H7 (cell line): ENCODE results near the gene ZNF138. TPM values are rescaled to one million over a fixed set of nuclear protein-coding genes. Genes with fewer than 3 reads are reported as not detected.
"Not testable (repeated sequence)": the region's sequence is repeated elsewhere in the genome, so short reads cannot be mapped to it uniquely, and the experiment has no call there.

Experiments used
- DNase-seq: peaks from one replicate; pipeline ENCODE4 v3.0.0; 2012
- H3K27me3 ChIP-seq: 2 replicates; pipeline ENCODE4 v1.6.0; 2011; ENCODE audit warnings: mild to moderate bottlenecking, low read length; ENCODE audit not compliant: control insufficient read depth, insufficient read depth
- H3K36me3 ChIP-seq: replicated peaks from 2 replicates; pipeline ENCODE4 v1.5.1; 2011; ENCODE audit warnings: low read length; ENCODE audit not compliant: control insufficient read depth, insufficient read depth
- H3K4me3 ChIP-seq: 2 replicates; pipeline ENCODE4 v1.5.1; 2011; ENCODE audit warnings: low read depth, mild to moderate bottlenecking, control low read depth, low read length, moderate library complexity; ENCODE audit not compliant: insufficient read depth
- total RNA-seq: library from RNA; depleted of rRNA; stranded (reverse); fragments of >200 nt; shearing (Covaris generic); gene quantifications from 2 replicates; pipeline ENCODE4 v1.2.3, GENCODE V29; 2014; rRNA removed

The ZNF138 gene
- total RNA-seq, result 0.35 and 0.81 TPM in 2 replicates

GRCh38 chr7:64794171-64794844 is at the start of gene ZNF138:
TSS of gene ZNF138 (plus strand) at chr7:64794428. CDS start at chr7:64794569, 141 bp downstream.
- Histone ChIP-seq H3K36me3 (no peaks in the 10 kb centered on the region), H3K4me3 (peak within 1 kb of the TSS; percentile 67), H3K27me3 (no peaks in the 10 kb centered on the region)
- DNase-seq, result peak; percentile 90

GRCh38 chr7:64744680-64745079 is 49.5 kb upstream of the ZNF138 start:
- Histone ChIP-seq H3K36me3 (no peaks in the 10 kb centered on the region), H3K27me3 (no peaks in the 10 kb centered on the region), H3K4me3 (no peak overlapping the region)
- no peak for DNase-seq

GRCh38 chr7:64747802-64748201 is 46.4 kb upstream of the ZNF138 start:
- H3K27me3 ChIP-seq, result no peaks in the 10 kb centered on the region
- H3K4me3 ChIP-seq, result no peak overlapping the region
- no peak for DNase-seq
- H3K36me3 ChIP-seq, result no peaks in the 10 kb centered on the region

- DNase-seq, result no peak
- Histone ChIP-seq H3K4me3 (no peak overlapping the region), H3K27me3 (no peaks in the 10 kb centered on the region), H3K36me3 (no peaks in the 10 kb centered on the region)
Observed at GRCh38 chr7:64753032-64753431, 41.2 kb upstream of the ZNF138 start.

GRCh38 chr7:64755865-64756264 is 38.4 kb upstream of the ZNF138 start:
- Histone ChIP-seq H3K4me3 (no peak overlapping the region), H3K27me3 (no peaks in the 10 kb centered on the region), H3K36me3 (no peaks in the 10 kb centered on the region)
- DNase-seq, result no peak

GRCh38 chr7:64758151-64758550 is 36.1 kb upstream of the ZNF138 start:
- Histone ChIP-seq H3K4me3 (no peak overlapping the region), H3K27me3 (no peaks in the 10 kb centered on the region), H3K36me3 (no peaks in the 10 kb centered on the region)
- DNase-seq, result no peak

- DNase-seq, result no peak
- Histone ChIP-seq H3K4me3 (no peak overlapping the region), H3K27me3 (no peaks in the 10 kb centered on the region), H3K36me3 (no peaks in the 10 kb centered on the region)
Observed at GRCh38 chr7:64768824-64769223, 25.4 kb upstream of the ZNF138 start.

- DNase-seq, result no peak
- H3K36me3 ChIP-seq, result no peaks in the 10 kb centered on the region
- no peaks in the 10 kb centered on the region for H3K27me3 ChIP-seq
- H3K4me3 ChIP-seq, result no peak overlapping the region
Observed at GRCh38 chr7:64774204-64774842, 19.9 kb upstream of the ZNF138 start.

GRCh38 chr7:64775289-64775688 is 18.9 kb upstream of the ZNF138 start:
- no peak for DNase-seq
- Histone ChIP-seq H3K27me3 (no peaks in the 10 kb centered on the region), H3K4me3 (no peak overlapping the region), H3K36me3 (no peaks in the 10 kb centered on the region)

- not testable (repeated sequence) for H3K27me3 ChIP-seq, H3K36me3 ChIP-seq, H3K4me3 ChIP-seq, DNase-seq
Observed at GRCh38 chr7:64784842-64785241, 9.4 kb upstream of the ZNF138 start.

- Histone ChIP-seq H3K4me3 (no peak overlapping the region), H3K27me3 (no peaks in the 10 kb centered on the region), H3K36me3 (no peaks in the 10 kb centered on the region)
- no peak for DNase-seq
Observed at GRCh38 chr7:64787295-64787694, 6.9 kb upstream of the ZNF138 start.

GRCh38 chr7:64789241-64789640 is 5.0 kb upstream of the ZNF138 start:
- H3K4me3 ChIP-seq, DNase-seq, H3K36me3 ChIP-seq, H3K27me3 ChIP-seq: not testable (repeated sequence)

GRCh38 chr7:64793106-64793755 is 997 bp upstream of the ZNF138 start:
- Histone ChIP-seq H3K4me3 (no peak overlapping the region), H3K36me3 (no peaks in the 10 kb centered on the region), H3K27me3 (no peaks in the 10 kb centered on the region)
- no peak for DNase-seq

- no peaks in the 10 kb centered on the region for H3K36me3 ChIP-seq
- no peaks in the 10 kb centered on the region for H3K27me3 ChIP-seq
- H3K4me3 ChIP-seq, result peak overlapping the region; percentile 67; the same call in 1 of the 2 replicates
- DNase-seq, result peak; percentile 8
Observed at GRCh38 chr7:64795176-64795575, 948 bp downstream of the ZNF138 start.

GRCh38 chr7:64799169-64799568 is 4.9 kb downstream of the ZNF138 start:
- not testable (repeated sequence) for H3K36me3 ChIP-seq

More at GRCh38 chr7:64799169-64799568, 4.9 kb downstream of the ZNF138 start:
- H3K4me3 ChIP-seq, H3K27me3 ChIP-seq, DNase-seq: not testable (repeated sequence)
